Peyer's patch (tissue), 4 donors: ENCODE results near the gene JAM3.

Source experiments
- CTCF ChIP-seq, 6 experiments: fragments of 450-650 bp in 4 of 6; fragments of 200-600 bp in 2 of 6; sonication (generic) in 1 of 6; IDR thresholded peaks; one replicate each; pipeline ENCODE4 v1.5.1; 2017 to 2019; ENCODE audit warnings: antibody characterized with exemption in 6 of 6, mild to moderate bottlenecking in 3 of 6, moderate library complexity in 1 of 6
- POLR2A ChIP-seq, 2 donors: fragments of 450-650 bp; IDR thresholded peaks; one replicate each; pipeline ENCODE4 v1.5.1; 2017; ENCODE audit warnings: antibody characterized with exemption in 2 of 2, mild to moderate bottlenecking in 2 of 2, moderate library complexity in 2 of 2

- TF ChIP-seq CTCF (IDR thresholded peaks at IDR 0.05) (no peak), POLR2A (IDR thresholded peaks at IDR 0.05) (no peak)
Measured at GRCh38 chr11:134119094-134119493, 50.2 kb downstream of the JAM3 start.
